ENCODE data around the gene GUCA2B. TPM values are rescaled to one million over a fixed set of nuclear protein-coding genes. Genes with fewer than 3 reads are reported as not detected.

The GUCA2B gene
- total and polyA plus RNA-seq, 4 donors = 1.7 to 3.3 TPM; not detected in 2

- peaks cover 0 to 12% (median 4%) of the 10 kb centered on the region in 4 donors for H3K36me3 ChIP-seq (ENCODE audit: control insufficient read depth in 4 of 4, insufficient read depth in 3 of 4, low read depth in 1 of 4, low read length in 3 of 4)
- H3K4me1 ChIP-seq (ENCODE audit: control insufficient read depth in 4 of 4, insufficient read depth in 4 of 4, low read length in 3 of 4) = peaks cover 10 to 24% (median 18%) of the 10 kb centered on the region in 4 donors
- 77% methylated on average over 6 of the region's 6 CpGs for WGBS
- H3K9ac ChIP-seq (ENCODE audit: low read depth in 1 of 2, low read length in 2 of 2) = no peak overlapping the region
- DNase-seq (ENCODE audit: low spot score) = no peak
- H3K27me3 ChIP-seq (ENCODE audit: control insufficient read depth in 4 of 4, insufficient read depth in 4 of 4, low read length in 3 of 4) = no peaks in the 10 kb centered on the region
- H3K9me3 ChIP-seq (ENCODE audit: control insufficient read depth in 4 of 4, low read length in 3 of 4) = no peaks in the 10 kb centered on the region
- no peak for TF ChIP-seq TAF1 (conservative IDR thresholded peaks at IDR 0.05)
- no peak for TF ChIP-seq MAX (IDR thresholded peaks at IDR 0.05)
- no peak for TF ChIP-seq HNF4G (IDR thresholded peaks at IDR 0.05)
- no peak for TF ChIP-seq RXRA (IDR thresholded peaks at IDR 0.05)
- TF ChIP-seq FOXA1 (IDR thresholded peaks at IDR 0.05) = no peak
- no peak for TF ChIP-seq RAD21 (IDR thresholded peaks at IDR 0.05)
- TF ChIP-seq NR2F2 (IDR thresholded peaks at IDR 0.05) = no peak
- no peak for TF ChIP-seq YY1 (IDR thresholded peaks at IDR 0.05)
- TF ChIP-seq CTCF (IDR thresholded peaks at IDR 0.05; ENCODE audit: low read depth, low read length, missing input control) = no peak
- TF ChIP-seq HNF4A (conservative IDR thresholded peaks at IDR 0.05) = no peak
- TF ChIP-seq REST (IDR thresholded peaks at IDR 0.05) = no peak
- TF ChIP-seq ZBTB33 (IDR thresholded peaks at IDR 0.05) = no peak
- no peak for TF ChIP-seq SP1 (IDR thresholded peaks at IDR 0.05)
- TF ChIP-seq EGR1 (IDR thresholded peaks at IDR 0.05; ENCODE audit: low read depth in 2 of 2) = no peak
- no peak for TF ChIP-seq ATF3 (IDR thresholded peaks at IDR 0.05)
- no peak for TF ChIP-seq JUND (IDR thresholded peaks at IDR 0.05)
- no peak for TF ChIP-seq FOXA2 (IDR thresholded peaks at IDR 0.05)
- no peak for TF ChIP-seq GABPA (IDR thresholded peaks at IDR 0.05 in 1 of 2, conservative IDR thresholded peaks at IDR 0.05 in 1 of 2)
- H3K4me3 ChIP-seq (ENCODE audit: low read depth in 1 of 3, low read length in 3 of 3) = no peak overlapping the region
- H3K27ac ChIP-seq (ENCODE audit: low read depth in 1 of 2, low read length in 2 of 2) = no peak overlapping the region
These were observed 24.4 kb downstream of the GUCA2B start for GRCh38 chr1:42177541-42177981.

Data from liver (tissue), 9 donors.